BJ (cell line): ENCODE data around the gene PMIS2. TPM values are rescaled to one million over a fixed set of nuclear protein-coding genes. Genes with fewer than 3 reads are reported as not detected.

Source experiments
- CTCF ChIA-PET: fragments of 350-600 bp; formaldehyde crosslinking; extraction: SDS; loops from one replicate; lab custom pipeline; 2021; ENCODE audit warnings: antibody characterized with exemption, inconsistent platforms; lab: Yijun Ruan, JAX
- POLR2A ChIA-PET: fragments of 300-600 bp; sonication (Branson Sonifier 250); formaldehyde crosslinking; extraction: SDS; loops from one replicate; lab custom pipeline; 2021; ENCODE audit warnings: antibody characterized with exemption; lab: Charles Lee
- DNase-seq: peaks from one replicate; pipeline ENCODE4 v3.0.0-alpha.2; 2011; ENCODE audit warnings: low read depth
- H3K27me3 ChIP-seq: 2 replicates; pipeline ENCODE4 v1.6.0; 2011; ENCODE audit warnings: low read length; ENCODE audit not compliant: control insufficient read depth, insufficient read depth
- H3K36me3 ChIP-seq: 2 replicates; pipeline ENCODE4 v1.5.1; 2011; ENCODE audit warnings: low read length; ENCODE audit not compliant: control insufficient read depth, insufficient read depth
- H3K4me3 ChIP-seq: 2 replicates; pipeline ENCODE4 v1.5.1; 2011; ENCODE audit warnings: low read depth, mild to moderate bottlenecking, control low read depth, low read length
- polyA plus RNA-seq: library from polyadenylated mRNA; depleted of rRNA; stranded (reverse); fragments of >200 nt; gene quantifications from 2 replicates; pipeline ENCODE4 v1.2.3, GENCODE V29; 2011
- TF ChIP-seq, protein P1 (sequence below): IDR thresholded peaks from 2 replicates; pipeline ENCODE4 v1.5.1; 2011; ENCODE audit warnings: low read depth, mild to moderate bottlenecking, control low read depth, inconsistent platforms, low read length, moderate library complexity; ENCODE audit not compliant: insufficient read depth

The PMIS2 gene
- polyA plus RNA-seq, 1 experiment = not detected

GRCh38 chr19:35556025-35556590 lies 29.9 kb upstream of the PMIS2 start:
- CTCF ChIA-PET = interaction anchor here (1.0 to 3.4 kb wide), 4 partner anchors 7 to 190 kb away, joined by 3 to 21 read pairs (median 4); partner anchors contain the start of gene PSENEN

DNA sequence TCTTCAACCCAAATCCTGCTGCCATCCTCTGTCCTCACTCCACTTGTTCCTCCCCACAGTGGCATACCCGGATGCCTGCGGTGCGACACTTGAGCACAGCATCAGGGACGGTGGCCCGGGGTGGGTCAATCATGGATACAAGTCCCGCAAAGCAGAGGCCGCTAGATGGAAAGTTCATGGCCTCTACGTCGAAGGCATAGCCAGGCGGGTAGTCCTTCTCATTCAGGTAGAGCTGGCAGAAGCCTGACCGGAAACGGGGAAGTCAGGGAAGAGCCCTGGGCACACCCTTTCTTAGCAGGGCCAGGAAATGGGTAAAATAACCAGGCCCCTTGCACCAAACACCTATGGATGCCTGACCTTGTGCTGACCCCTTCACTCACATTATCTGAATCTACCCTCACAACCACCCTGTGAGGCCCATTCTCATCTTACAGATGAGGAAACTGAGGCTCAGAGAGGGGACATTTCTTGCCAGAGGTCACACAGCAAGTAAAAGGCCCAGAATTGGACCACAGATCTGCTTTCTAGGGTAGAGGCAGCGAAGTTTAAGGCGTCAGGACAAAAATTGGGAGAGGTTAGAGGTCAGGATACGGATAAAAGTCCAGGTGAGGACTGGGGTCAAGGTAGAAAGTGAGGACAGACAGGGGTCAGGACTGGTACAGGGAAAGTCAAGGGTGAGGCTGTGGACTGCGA lies 29.0 kb upstream of the PMIS2 start:
- Histone ChIP-seq H3K36me3 (no peaks in the 10 kb centered on the region), H3K27me3 (peaks cover 16% of the 10 kb centered on the region), H3K4me3 (no peak overlapping the region; the same call in 1 of the 2 replicates)
- ChIA-PET CTCF (interaction anchor here (1.1 to 3.4 kb wide), 4 partner anchors 8 to 189 kb away, joined by 3 to 21 read pairs (median 3); partner anchors contain the start of genes DMKN and PSENEN), POLR2A (no interaction called here)
- DNase-seq = no peak
- TF ChIP-seq, protein P1, sequence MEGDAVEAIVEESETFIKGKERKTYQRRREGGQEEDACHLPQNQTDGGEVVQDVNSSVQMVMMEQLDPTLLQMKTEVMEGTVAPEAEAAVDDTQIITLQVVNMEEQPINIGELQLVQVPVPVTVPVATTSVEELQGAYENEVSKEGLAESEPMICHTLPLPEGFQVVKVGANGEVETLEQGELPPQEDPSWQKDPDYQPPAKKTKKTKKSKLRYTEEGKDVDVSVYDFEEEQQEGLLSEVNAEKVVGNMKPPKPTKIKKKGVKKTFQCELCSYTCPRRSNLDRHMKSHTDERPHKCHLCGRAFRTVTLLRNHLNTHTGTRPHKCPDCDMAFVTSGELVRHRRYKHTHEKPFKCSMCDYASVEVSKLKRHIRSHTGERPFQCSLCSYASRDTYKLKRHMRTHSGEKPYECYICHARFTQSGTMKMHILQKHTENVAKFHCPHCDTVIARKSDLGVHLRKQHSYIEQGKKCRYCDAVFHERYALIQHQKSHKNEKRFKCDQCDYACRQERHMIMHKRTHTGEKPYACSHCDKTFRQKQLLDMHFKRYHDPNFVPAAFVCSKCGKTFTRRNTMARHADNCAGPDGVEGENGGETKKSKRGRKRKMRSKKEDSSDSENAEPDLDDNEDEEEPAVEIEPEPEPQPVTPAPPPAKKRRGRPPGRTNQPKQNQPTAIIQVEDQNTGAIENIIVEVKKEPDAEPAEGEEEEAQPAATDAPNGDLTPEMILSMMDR = no peak

More at GRCh38 chr19:35556025-35556590, 29.9 kb upstream of the PMIS2 start:
- TF ChIP-seq, protein P1 = no peak
- POLR2A ChIA-PET = no interaction called here
- Histone ChIP-seq H3K4me3 (no peak overlapping the region), H3K36me3 (no peaks in the 10 kb centered on the region), H3K27me3 (peaks cover 11% of the 10 kb centered on the region)
- DNase-seq = no peak

- peaks cover 16% of the 10 kb centered on the region for H3K27me3 ChIP-seq
- no peak for DNase-seq
- TF ChIP-seq, protein P1 = no peak
- H3K36me3 ChIP-seq = no peaks in the 10 kb centered on the region
- ChIA-PET CTCF (interaction anchor here (1.1 to 3.4 kb wide), 3 partner anchors 9 to 46 kb away, joined by 3 to 21 read pairs (median 3); partner anchors contain the start of gene DMKN), POLR2A (no interaction called here)
- peak overlapping the region; percentile 34 for H3K4me3 ChIP-seq
Measured at GRCh38 chr19:35557539-35558399, 28.2 kb upstream of the PMIS2 start.

DNA sequence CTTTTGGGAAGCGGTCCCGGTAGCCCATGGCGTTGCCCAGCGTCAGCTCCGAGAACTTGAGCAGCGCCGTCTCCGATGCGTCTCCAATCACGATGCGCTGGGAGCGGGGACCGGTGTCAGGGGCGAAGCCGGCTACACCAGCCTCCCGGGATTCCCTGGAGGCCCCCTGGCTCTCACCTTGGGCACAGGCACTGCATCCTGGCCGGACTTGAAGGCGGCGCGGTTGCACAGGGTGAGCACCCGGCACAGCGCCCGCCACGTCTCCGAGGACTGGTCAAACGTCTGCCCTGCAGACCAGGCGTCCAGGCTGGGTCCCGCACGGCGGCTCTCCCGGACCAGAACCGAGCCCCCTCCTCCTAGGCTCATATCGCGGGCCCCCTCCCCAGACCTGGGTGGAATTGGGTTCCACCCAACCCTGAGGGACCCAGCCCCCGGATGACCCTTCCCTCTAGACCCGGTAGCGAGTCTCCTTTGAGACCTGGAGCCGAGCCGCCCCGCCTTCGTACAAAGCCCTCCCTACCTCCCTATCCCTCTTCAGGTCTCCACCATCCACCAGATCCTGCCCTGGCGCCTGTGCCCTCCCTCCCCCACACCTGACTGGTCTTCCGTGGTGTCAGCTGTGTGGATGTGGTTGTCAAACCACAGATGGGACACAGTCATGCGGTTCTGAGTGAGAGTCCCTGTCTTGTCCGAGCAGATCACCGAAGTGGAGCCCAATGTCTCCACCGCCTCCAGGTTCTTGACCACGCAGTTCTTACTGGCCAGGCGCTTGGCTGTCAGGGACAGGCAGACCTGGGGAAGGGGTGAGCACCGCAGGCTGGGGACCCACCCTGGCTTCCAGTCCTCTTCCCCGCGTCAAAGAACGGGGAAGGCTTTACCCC lies 27.3 kb upstream of the PMIS2 start:
- Histone ChIP-seq H3K4me3 (peak overlapping the region; percentile 34), H3K36me3 (no peaks in the 10 kb centered on the region), H3K27me3 (peaks cover 16% of the 10 kb centered on the region)
- no peak for DNase-seq
- CTCF ChIA-PET = interaction anchor here (1.2 to 3.4 kb wide), 2 partner anchors 10 to 45 kb away, joined by 3 to 21 read pairs; partner anchors contain the start of gene DMKN
- TF ChIP-seq, protein P1 = no peak
- POLR2A ChIA-PET = no interaction called here
